Choroid plexus epithelial cell (primary cell): ENCODE data around the gene MINDY4B.

ENCODE experiments used
- DNase-seq: peaks from one replicate; pipeline ENCODE4 v3.0.0-alpha.2; 2010; ENCODE audit warnings: low read depth
- H3K4me3 ChIP-seq: 2 replicates; pipeline ENCODE4 v1.5.1; 2011; ENCODE audit warnings: low read depth, mild to moderate bottlenecking, control low read depth, low read length, moderate library complexity
- TF ChIP-seq, protein P1 (sequence below): conservative IDR thresholded peaks from 2 replicates; pipeline ENCODE4 v1.5.1; 2011; ENCODE audit warnings: low read depth, mild to moderate bottlenecking, control low read depth, inconsistent platforms, low read length, moderate library complexity

Gene MINDY4B

DNA sequence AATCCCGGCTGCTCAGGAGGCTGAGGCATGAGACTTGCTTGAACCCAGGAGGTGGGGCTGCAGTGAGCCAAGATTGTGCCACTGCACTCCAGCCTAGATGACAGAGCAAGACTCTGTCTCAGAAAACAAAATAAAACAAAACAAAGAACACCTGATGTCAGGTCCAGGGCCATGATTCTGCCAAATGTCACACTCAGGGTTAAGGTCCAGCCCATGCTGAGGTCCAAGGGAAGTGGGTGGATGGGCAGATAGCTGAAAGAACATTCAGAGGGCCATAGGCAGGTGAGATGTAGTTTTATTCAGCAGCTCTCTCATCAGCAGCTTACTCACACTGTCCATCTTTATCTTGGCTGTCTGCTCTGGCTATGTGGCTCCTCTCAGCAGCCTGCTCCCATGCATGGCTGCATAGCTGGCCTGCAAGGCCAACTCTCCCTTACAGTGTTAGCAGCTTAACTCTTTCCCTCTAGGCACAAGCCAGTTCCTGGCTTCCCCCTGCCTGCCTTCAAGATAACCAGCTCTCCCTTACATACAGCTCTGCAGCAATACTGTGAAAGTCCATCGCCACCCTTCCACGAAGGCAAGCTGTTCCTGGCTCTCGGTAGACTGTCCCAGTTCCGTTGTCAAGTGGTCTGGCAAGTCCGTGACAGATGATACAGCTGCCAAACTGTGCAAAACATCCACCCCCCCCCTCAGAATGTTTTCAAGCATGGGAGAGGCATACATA, 79.9 kb downstream of the MINDY4B start:
- DNase-seq = no peak
- TF ChIP-seq, protein P1, sequence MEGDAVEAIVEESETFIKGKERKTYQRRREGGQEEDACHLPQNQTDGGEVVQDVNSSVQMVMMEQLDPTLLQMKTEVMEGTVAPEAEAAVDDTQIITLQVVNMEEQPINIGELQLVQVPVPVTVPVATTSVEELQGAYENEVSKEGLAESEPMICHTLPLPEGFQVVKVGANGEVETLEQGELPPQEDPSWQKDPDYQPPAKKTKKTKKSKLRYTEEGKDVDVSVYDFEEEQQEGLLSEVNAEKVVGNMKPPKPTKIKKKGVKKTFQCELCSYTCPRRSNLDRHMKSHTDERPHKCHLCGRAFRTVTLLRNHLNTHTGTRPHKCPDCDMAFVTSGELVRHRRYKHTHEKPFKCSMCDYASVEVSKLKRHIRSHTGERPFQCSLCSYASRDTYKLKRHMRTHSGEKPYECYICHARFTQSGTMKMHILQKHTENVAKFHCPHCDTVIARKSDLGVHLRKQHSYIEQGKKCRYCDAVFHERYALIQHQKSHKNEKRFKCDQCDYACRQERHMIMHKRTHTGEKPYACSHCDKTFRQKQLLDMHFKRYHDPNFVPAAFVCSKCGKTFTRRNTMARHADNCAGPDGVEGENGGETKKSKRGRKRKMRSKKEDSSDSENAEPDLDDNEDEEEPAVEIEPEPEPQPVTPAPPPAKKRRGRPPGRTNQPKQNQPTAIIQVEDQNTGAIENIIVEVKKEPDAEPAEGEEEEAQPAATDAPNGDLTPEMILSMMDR = no peak
- no peak overlapping the region for H3K4me3 ChIP-seq

- TF ChIP-seq, protein P1 = no peak
- H3K4me3 ChIP-seq = no peak overlapping the region
- DNase-seq = no peak
Observed at GRCh38 chr3:150823277-150823676, 82.0 kb downstream of the MINDY4B start.

GRCh38 chr3:150822636-150823035, 82.6 kb downstream of the MINDY4B start:
- DNase-seq = no peak
- no peak overlapping the region for H3K4me3 ChIP-seq
- TF ChIP-seq, protein P1 = no peak
